Thyroid gland (tissue), 4 donors: Measurements from ENCODE around the gene H2AZ2. TPM values are rescaled to one million over a fixed set of nuclear protein-coding genes. Genes with fewer than 3 reads are reported as not detected.

Experiments
- DNase-seq, 2 donors: peaks; one replicate each; pipeline ENCODE4 v3.0.0-alpha.2; 2019
- H3K27ac ChIP-seq, 3 donors: fragments of 200-600 bp; sonication (generic); 1 replicate in 2 of 3; 2 replicates in 1 of 3; pipeline ENCODE4 v1.5.1; 2016 to 2019; ENCODE audit warnings: mild to moderate bottlenecking in 1 of 3, moderate library complexity in 1 of 3
- H3K27me3 ChIP-seq: fragments of 200-600 bp; sonication (generic); one replicate; pipeline ENCODE4 v1.5.1; 2019
- H3K36me3 ChIP-seq, 2 donors: fragments of 200-600 bp; sonication (generic); one replicate each; pipeline ENCODE4 v1.5.1; 2016 to 2019
- H3K4me1 ChIP-seq, 2 donors: fragments of 200-600 bp; sonication (generic); one replicate each; pipeline ENCODE4 v1.5.1; 2017 to 2019
- H3K4me3 ChIP-seq, 3 donors: fragments of 200-600 bp; sonication (generic); replicated peaks in 1 of 3; 1 replicate in 2 of 3; 2 replicates in 1 of 3; pipeline ENCODE4 v1.5.1; 2016; ENCODE audit warnings: mild to moderate bottlenecking in 1 of 3
- H3K9me3 ChIP-seq: fragments of 200-600 bp; sonication (generic); one replicate; pipeline ENCODE4 v1.5.1; 2017
- CTCF ChIP-seq, 6 experiments: fragments of 200-600 bp in 3 of 6; fragments of 450-650 bp in 3 of 6; sonication (generic) in 3 of 6; IDR thresholded peaks; one replicate each; pipeline ENCODE4 v1.5.1; 2016 to 2019; ENCODE audit warnings: antibody characterized with exemption in 6 of 6, mild to moderate bottlenecking in 2 of 6, inconsistent platforms in 1 of 6, moderate library complexity in 1 of 6
- POLR2A ChIP-seq, 2 donors: fragments of 450-650 bp; IDR thresholded peaks; one replicate each; pipeline ENCODE4 v1.6.1; 2017; ENCODE audit warnings: antibody characterized with exemption in 2 of 2, mild to moderate bottlenecking in 2 of 2, moderate library complexity in 1 of 2
- WGBS, 2 donors: methylation state at CpG; one replicate each; pipeline ENCODE4 v1.1.5; 2017; 5-methylcytosine and 5-hydroxymethylcytosine counted together
- intact Hi-C: fragments of 100-400 bp; cut with DNase I; formaldehyde crosslinking; loops from one replicate; pipeline ENCODE4 v1.15.1; 2023
- total RNA-seq, 4 donors: library from RNA; depleted of rRNA; stranded (reverse); fragments of >200 nt; gene quantifications; one replicate each; pipeline ENCODE4 v1.2.3, GENCODE V29; 2016

H2AZ2 gene
- total RNA-seq, 4 donors from 2014 or later = 126 to 198 (median 144) TPM

- peak; percentile 65 to 67 for DNase-seq
- Histone ChIP-seq H3K36me3 (no peaks in the 10 kb centered on the region), H3K4me1 (peaks cover 43 to 46% of the 10 kb centered on the region in 2 donors), H3K27me3 (no peaks in the 10 kb centered on the region), H3K9me3 (no peaks in the 10 kb centered on the region), H3K27ac (peak overlapping the region; percentile 88 to 94 (median 89)), H3K4me3 (peak overlapping the region; percentile 39 to 93 (median 71))
- 0% methylated on average over 3 to 28 of the region's 107 CpGs for WGBS, 2 donors
- TF ChIP-seq POLR2A (IDR thresholded peaks at IDR 0.05) (peak in 1 of 2 donors; percentile 57), CTCF (IDR thresholded peaks at IDR 0.05) (no peak)
- intact Hi-C loops = loop anchor here (10.0 kb wide), 1 partner anchor 110 kb away; no protein-coding TSS in a partner anchor
Measured at GRCh38 chr7:44884621-44885393, 36.9 kb upstream of the H2AZ2 start.

GRCh38 chr7:44883961-44884620, 36.2 kb upstream of the H2AZ2 start:
- H3K4me3 ChIP-seq = peak overlapping the region; percentile 39 to 93 (median 71)
- H3K36me3 ChIP-seq = no peaks in the 10 kb centered on the region
- 21% methylated on average over 24 of the region's 24 CpGs for WGBS, 2 donors
- DNase-seq = no peak
- peaks cover 43 to 53% of the 10 kb centered on the region in 2 donors for H3K4me1 ChIP-seq
- H3K27ac ChIP-seq = peak overlapping the region in 2 of 3 donors; percentile 88 to 94
- TF ChIP-seq CTCF (IDR thresholded peaks at IDR 0.05) (no peak), POLR2A (IDR thresholded peaks at IDR 0.05) (no peak)
- no peaks in the 10 kb centered on the region for H3K27me3 ChIP-seq
- intact Hi-C loops = loop anchor here (10.0 kb wide), 1 partner anchor 111 kb away; no protein-coding TSS in a partner anchor
- no peaks in the 10 kb centered on the region for H3K9me3 ChIP-seq

GRCh38 chr7:44882899-44883298, 35.0 kb upstream of the H2AZ2 start:
- Histone ChIP-seq H3K27ac (no peak overlapping the region), H3K4me3 (no peak overlapping the region), H3K27me3 (no peaks in the 10 kb centered on the region), H3K36me3 (no peaks in the 10 kb centered on the region), H3K9me3 (no peaks in the 10 kb centered on the region), H3K4me1 (peaks cover 46 to 55% of the 10 kb centered on the region in 2 donors)
- no peak for TF ChIP-seq POLR2A (IDR thresholded peaks at IDR 0.05)
- no peak for TF ChIP-seq CTCF (IDR thresholded peaks at IDR 0.05)
- WGBS, 2 donors = 55 to 58% methylated on average over 3 of the region's 3 CpGs
- no peak for DNase-seq
- intact Hi-C loops = loop anchor here (10.0 kb wide), 1 partner anchor 112 kb away; no protein-coding TSS in a partner anchor

- TF ChIP-seq CTCF (IDR thresholded peaks at IDR 0.05) (no peak), POLR2A (IDR thresholded peaks at IDR 0.05) (no peak)
- H3K27me3 ChIP-seq = no peaks in the 10 kb centered on the region
- no peaks in the 10 kb centered on the region for H3K9me3 ChIP-seq
- H3K4me3 ChIP-seq = peak overlapping the region in 1 of 3 donors; percentile 4
- H3K36me3 ChIP-seq = no peaks in the 10 kb centered on the region
- intact Hi-C loops = loop anchor here (10.0 kb wide), 1 partner anchor 113 kb away; no protein-coding TSS in a partner anchor
- H3K27ac ChIP-seq = no peak overlapping the region
- H3K4me1 ChIP-seq = peaks cover 51 to 60% of the 10 kb centered on the region in 2 donors
- DNase-seq = no peak
Measured at GRCh38 chr7:44881610-44882009, 33.7 kb upstream of the H2AZ2 start.
